Loucy (cell line): ENCODE measurements around the gene CEBPB.

Experiments
- H2AFZ ChIP-seq: fragments of 200-600 bp; sonication (generic); 2 replicates; pipeline ENCODE4 v1.6.0; 2016; ENCODE audit warnings: antibody characterized with exemption, mild to moderate bottlenecking, low read length, moderate library complexity
- H3F3A ChIP-seq: fragments of 200-600 bp; 2 replicates; pipeline ENCODE4 v1.6.0; 2016; ENCODE audit warnings: antibody characterized with exemption, low read depth, mild to moderate bottlenecking
- H3K27me3 ChIP-seq: fragments of 200-600 bp; sonication (generic); 2 replicates; pipeline ENCODE4 v1.6.1; 2014; ENCODE audit warnings: low read length, mild to moderate bottlenecking; ENCODE audit not compliant: insufficient read depth, poor library complexity, severe bottlenecking
- H3K36me3 ChIP-seq: fragments of 200-600 bp; sonication (generic); 2 replicates; pipeline ENCODE4 v1.6.1; 2016; ENCODE audit warnings: low read length; ENCODE audit not compliant: insufficient read depth
- H3K4me1 ChIP-seq: fragments of 200-600 bp; sonication (generic); 2 replicates; pipeline ENCODE4 v1.5.1; 2014; ENCODE audit warnings: low read length, mild to moderate bottlenecking; ENCODE audit not compliant: insufficient read depth, poor library complexity, severe bottlenecking
- H3K4me2 ChIP-seq: fragments of 200-600 bp; sonication (generic); 2 replicates; pipeline ENCODE4 v1.6.0; 2014; ENCODE audit warnings: antibody characterized with exemption, low read length, low read depth, mild to moderate bottlenecking; ENCODE audit not compliant: poor library complexity, severe bottlenecking
- H3K4me3 ChIP-seq: fragments of 200-600 bp; sonication (generic); 2 replicates; pipeline ENCODE4 v1.5.1; 2014; ENCODE audit warnings: low read length, mild to moderate bottlenecking, mixed read lengths; ENCODE audit not compliant: poor library complexity, severe bottlenecking
- H3K79me2 ChIP-seq: fragments of 200-600 bp; sonication (generic); 2 replicates; pipeline ENCODE4 v1.6.1; 2014; ENCODE audit warnings: low read length; ENCODE audit not compliant: insufficient read depth
- H3K9ac ChIP-seq: fragments of 200-600 bp; sonication (generic); 2 replicates; pipeline ENCODE4 v1.6.0; 2014; ENCODE audit warnings: mild to moderate bottlenecking, low read depth, low read length, moderate library complexity; ENCODE audit not compliant: poor library complexity, severe bottlenecking
- H3K9me2 ChIP-seq: fragments of 200-600 bp; sonication (generic); replicated peaks from 2 replicates; pipeline ENCODE4 v1.6.1; 2016; ENCODE audit warnings: low read depth, low read length, mixed read lengths
- H3K9me3 ChIP-seq: fragments of 200-600 bp; sonication (generic); 2 replicates; pipeline ENCODE4 v1.6.1; 2014; ENCODE audit warnings: mild to moderate bottlenecking, antibody characterized with exemption, low read length, low read depth; ENCODE audit not compliant: insufficient read depth
- H4K20me1 ChIP-seq: fragments of 200-600 bp; sonication (generic); 2 replicates; pipeline ENCODE4 v1.6.0; 2014; ENCODE audit warnings: antibody characterized with exemption, low read length, mild to moderate bottlenecking; ENCODE audit not compliant: insufficient read depth, poor library complexity, severe bottlenecking
- EZH2phosphoT487 ChIP-seq: fragments of 200-600 bp; IDR thresholded peaks from 2 replicates; pipeline ENCODE4 v1.6.1; 2018; ENCODE audit warnings: antibody characterized with exemption, mild to moderate bottlenecking, moderate library complexity, borderline replicate concordance
- TF ChIP-seq, protein P1 (sequence below): fragments of 200-600 bp; sonication (generic); conservative IDR thresholded peaks from 2 replicates; pipeline ENCODE4 v1.5.1; 2014; ENCODE audit warnings: mild to moderate bottlenecking, antibody characterized with exemption, low read length

Gene CEBPB

DNA sequence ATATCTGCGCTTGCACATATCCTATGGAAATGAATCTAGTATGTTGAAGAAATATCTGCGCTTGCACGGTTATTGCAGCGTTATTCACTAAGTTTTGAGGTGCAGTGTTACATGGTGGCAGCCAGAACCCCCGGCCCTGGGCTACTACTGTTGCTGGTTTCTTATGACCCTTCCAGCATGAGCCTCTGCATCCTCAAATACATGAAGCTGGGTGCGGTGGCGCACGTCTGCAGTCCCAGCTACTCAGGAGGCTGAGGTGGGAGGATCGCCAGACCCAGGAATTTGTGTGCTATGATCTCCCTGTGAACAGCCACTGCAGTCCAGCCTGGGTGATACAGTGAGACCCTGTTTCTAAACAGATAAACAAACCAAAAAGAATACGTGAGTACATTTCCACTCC is 9.3 kb upstream of the CEBPB start:
- H3K9me3 ChIP-seq, result no peaks in the 10 kb centered on the region
- H3K9me2 ChIP-seq, result no peaks in the 10 kb centered on the region
- H4K20me1 ChIP-seq, result no peaks in the 10 kb centered on the region
- no peaks in the 10 kb centered on the region for H3K27me3 ChIP-seq
- no peak for TF ChIP-seq EZH2phosphoT487
- TF ChIP-seq, protein P1, sequence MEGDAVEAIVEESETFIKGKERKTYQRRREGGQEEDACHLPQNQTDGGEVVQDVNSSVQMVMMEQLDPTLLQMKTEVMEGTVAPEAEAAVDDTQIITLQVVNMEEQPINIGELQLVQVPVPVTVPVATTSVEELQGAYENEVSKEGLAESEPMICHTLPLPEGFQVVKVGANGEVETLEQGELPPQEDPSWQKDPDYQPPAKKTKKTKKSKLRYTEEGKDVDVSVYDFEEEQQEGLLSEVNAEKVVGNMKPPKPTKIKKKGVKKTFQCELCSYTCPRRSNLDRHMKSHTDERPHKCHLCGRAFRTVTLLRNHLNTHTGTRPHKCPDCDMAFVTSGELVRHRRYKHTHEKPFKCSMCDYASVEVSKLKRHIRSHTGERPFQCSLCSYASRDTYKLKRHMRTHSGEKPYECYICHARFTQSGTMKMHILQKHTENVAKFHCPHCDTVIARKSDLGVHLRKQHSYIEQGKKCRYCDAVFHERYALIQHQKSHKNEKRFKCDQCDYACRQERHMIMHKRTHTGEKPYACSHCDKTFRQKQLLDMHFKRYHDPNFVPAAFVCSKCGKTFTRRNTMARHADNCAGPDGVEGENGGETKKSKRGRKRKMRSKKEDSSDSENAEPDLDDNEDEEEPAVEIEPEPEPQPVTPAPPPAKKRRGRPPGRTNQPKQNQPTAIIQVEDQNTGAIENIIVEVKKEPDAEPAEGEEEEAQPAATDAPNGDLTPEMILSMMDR, result no peak
- no peaks in the 10 kb centered on the region for H3K79me2 ChIP-seq
- no peak overlapping the region for H3K4me3 ChIP-seq
- no peak overlapping the region for H2AFZ ChIP-seq
- no peaks in the 10 kb centered on the region for H3F3A ChIP-seq
- no peak overlapping the region for H3K9ac ChIP-seq
- H3K4me1 ChIP-seq, result no peaks in the 10 kb centered on the region
- no peaks in the 10 kb centered on the region for H3K36me3 ChIP-seq
- no peak overlapping the region for H3K4me2 ChIP-seq

DNA sequence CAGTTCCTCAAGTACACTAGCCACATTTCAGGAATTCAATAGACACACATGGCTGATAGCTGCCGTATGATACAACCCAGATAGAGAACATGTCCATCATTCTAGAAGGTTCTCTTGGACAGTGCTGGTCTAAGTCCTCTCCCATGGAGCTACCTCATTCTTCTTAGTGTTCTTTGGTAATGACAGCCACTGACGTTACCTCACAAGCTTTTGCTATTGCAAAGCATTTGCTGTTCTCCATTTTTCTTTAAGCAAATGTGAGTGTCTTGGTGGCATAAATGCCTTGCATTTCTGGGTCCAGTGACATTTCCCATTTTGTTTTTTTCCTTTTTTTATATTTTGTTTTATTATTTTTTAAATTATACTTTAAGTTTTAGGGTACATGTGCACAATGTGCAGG is 8.3 kb upstream of the CEBPB start:
- TF ChIP-seq EZH2phosphoT487, result no peak
- TF ChIP-seq, protein P1, result no peak

DNA sequence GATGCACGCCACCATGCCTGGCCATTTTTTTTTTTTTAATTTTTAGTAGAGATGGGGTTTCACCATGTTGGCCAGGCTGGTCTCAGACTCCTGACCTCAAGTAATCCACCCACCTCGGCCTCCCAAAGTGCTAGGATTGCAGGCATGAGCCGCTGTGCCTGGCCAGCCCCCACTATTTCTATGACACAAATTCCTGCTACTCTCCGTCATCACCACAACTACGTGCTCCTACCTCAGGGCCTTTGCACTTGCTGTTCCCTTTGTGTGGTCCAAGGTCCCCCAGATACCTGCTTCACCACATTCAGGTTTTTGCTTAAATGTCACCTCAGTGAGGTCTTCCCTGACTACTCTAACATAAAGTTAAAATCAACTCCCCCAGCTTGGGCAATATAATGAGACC is 5.2 kb upstream of the CEBPB start:
- Histone ChIP-seq H3F3A (no peaks in the 10 kb centered on the region), H3K9me2 (no peaks in the 10 kb centered on the region), H3K9me3 (no peaks in the 10 kb centered on the region), H3K4me3 (no peak overlapping the region), H4K20me1 (no peaks in the 10 kb centered on the region), H3K79me2 (no peaks in the 10 kb centered on the region), H2AFZ (no peak overlapping the region), H3K27me3 (no peaks in the 10 kb centered on the region), H3K4me2 (no peak overlapping the region), H3K9ac (no peak overlapping the region), H3K4me1 (no peaks in the 10 kb centered on the region), H3K36me3 (no peaks in the 10 kb centered on the region)
- no peak for TF ChIP-seq EZH2phosphoT487
- TF ChIP-seq, protein P1, result no peak

More for the DNA sequence above, 8.3 kb upstream of the CEBPB start:
- Histone ChIP-seq H3K36me3 (no peaks in the 10 kb centered on the region), H3K4me2 (no peak overlapping the region), H3K4me1 (no peaks in the 10 kb centered on the region), H3K79me2 (no peaks in the 10 kb centered on the region), H3K9me2 (no peaks in the 10 kb centered on the region), H2AFZ (no peak overlapping the region), H4K20me1 (no peaks in the 10 kb centered on the region), H3K4me3 (no peak overlapping the region), H3F3A (no peaks in the 10 kb centered on the region), H3K9ac (no peak overlapping the region), H3K9me3 (no peaks in the 10 kb centered on the region), H3K27me3 (no peaks in the 10 kb centered on the region)
